ENCODE measurements around the gene NXPH4. TPM values are rescaled to one million over a fixed set of nuclear protein-coding genes. Genes with fewer than 3 reads are reported as not detected.

The NXPH4 gene
- total and polyA plus RNA-seq, 4 donors = 0.31 to 1.2 (median 0.46) TPM

GRCh38 chr12:57195611-57196371 lies 20.8 kb upstream of the NXPH4 start:
- ATAC-seq (ENCODE audit: low FRiP score) (no peak), DNase-seq (no peak)
- peaks cover 13 to 44% of the 10 kb centered on the region in 2 donors for H3K36me3 ChIP-seq (ENCODE audit: control insufficient read depth in 1 of 2, insufficient read depth in 2 of 2, low read length in 1 of 2)
- intact Hi-C loops (cut with DNase I) = no loop called here
- no peaks in the 10 kb centered on the region for H3K27me3 ChIP-seq (ENCODE audit: control insufficient read depth in 1 of 2, insufficient read depth in 2 of 2, low read length in 1 of 2)
- WGBS, 2 donors = 81 to 82% methylated on average over 34 of the region's 34 CpGs
- H3K4me3 ChIP-seq (ENCODE audit: low read length in 2 of 2) = no peak overlapping the region
- no peaks in the 10 kb centered on the region for H3K9me3 ChIP-seq (ENCODE audit: control insufficient read depth, low read length)
- no peak overlapping the region for H3K27ac ChIP-seq (ENCODE audit: low read depth in 1 of 2, low read length in 2 of 2)
- H3K4me1 ChIP-seq (ENCODE audit: control insufficient read depth in 1 of 2, insufficient read depth in 2 of 2, low read length in 2 of 2) = no peaks in the 10 kb centered on the region

DNA sequence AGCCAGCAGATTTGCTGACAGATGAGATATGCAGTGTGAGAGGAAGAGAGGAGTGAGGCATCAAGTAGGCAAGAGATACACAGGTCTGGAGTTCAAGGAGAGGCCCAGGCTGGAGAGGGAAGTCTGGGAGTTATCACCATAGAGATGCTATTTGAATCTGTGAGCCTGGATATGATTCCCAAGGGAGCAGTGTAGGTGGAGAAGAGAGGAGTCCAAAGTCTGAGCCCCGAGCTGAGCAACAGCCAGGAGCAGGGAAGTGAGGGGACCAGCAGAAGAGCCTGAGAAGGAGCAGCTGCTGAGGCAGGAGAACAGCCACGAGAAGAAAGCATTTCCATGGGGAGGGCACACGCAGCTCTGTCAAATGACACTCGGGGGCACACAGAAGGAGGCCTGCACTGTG lies 20.2 kb upstream of the NXPH4 start:
- Histone ChIP-seq H3K27me3 (ENCODE audit: control insufficient read depth in 1 of 2, insufficient read depth in 2 of 2, low read length in 1 of 2) (no peaks in the 10 kb centered on the region), H3K27ac (ENCODE audit: low read depth in 1 of 2, low read length in 2 of 2) (no peak overlapping the region), H3K4me1 (ENCODE audit: control insufficient read depth in 1 of 2, insufficient read depth in 2 of 2, low read length in 2 of 2) (no peaks in the 10 kb centered on the region), H3K36me3 (ENCODE audit: control insufficient read depth in 1 of 2, insufficient read depth in 2 of 2, low read length in 1 of 2) (peaks cover 16 to 43% of the 10 kb centered on the region in 2 donors), H3K9me3 (ENCODE audit: control insufficient read depth, low read length) (no peaks in the 10 kb centered on the region), H3K4me3 (ENCODE audit: low read length in 2 of 2) (no peak overlapping the region)
- ATAC-seq (ENCODE audit: low FRiP score) = no peak
- DNase-seq = no peak
- intact Hi-C loops (cut with DNase I) = no loop called here
- 58 to 71% methylated on average over 4 of the region's 4 CpGs for WGBS, 2 donors

DNA sequence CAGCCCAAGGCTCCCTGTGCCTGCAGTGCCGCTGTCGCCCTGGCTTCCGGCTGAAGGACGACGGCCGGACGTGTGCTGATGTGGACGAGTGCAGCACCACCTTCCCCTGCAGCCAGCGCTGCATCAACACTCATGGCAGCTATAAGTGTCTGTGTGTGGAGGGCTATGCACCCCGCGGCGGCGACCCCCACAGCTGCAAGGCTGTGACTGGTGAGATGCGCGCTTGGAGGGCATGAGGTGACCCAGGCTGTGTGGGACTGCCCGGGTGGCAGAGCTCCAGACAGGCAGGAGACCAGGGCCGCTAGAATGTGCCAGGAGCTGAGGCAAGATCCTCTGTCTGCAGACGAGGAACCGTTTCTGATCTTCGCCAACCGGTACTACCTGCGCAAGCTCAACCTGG lies 19.6 kb upstream of the NXPH4 start:
- peaks cover 17 to 46% of the 10 kb centered on the region in 2 donors for H3K36me3 ChIP-seq (ENCODE audit: control insufficient read depth in 1 of 2, insufficient read depth in 2 of 2, low read length in 1 of 2)

GRCh38 chr12:57198329-57198728 lies 18.3 kb upstream of the NXPH4 start:
- H3K36me3 ChIP-seq (ENCODE audit: control insufficient read depth in 1 of 2, insufficient read depth in 2 of 2, low read length in 1 of 2) = peaks cover 17 to 41% of the 10 kb centered on the region in 2 donors
- 90% methylated on average over 17 of the region's 17 CpGs for WGBS, 2 donors
- no peaks in the 10 kb centered on the region for H3K4me1 ChIP-seq (ENCODE audit: control insufficient read depth in 1 of 2, insufficient read depth in 2 of 2, low read length in 2 of 2)
- no peaks in the 10 kb centered on the region for H3K27me3 ChIP-seq (ENCODE audit: control insufficient read depth in 1 of 2, insufficient read depth in 2 of 2, low read length in 1 of 2)
- DNase-seq = no peak
- no peak overlapping the region for H3K27ac ChIP-seq (ENCODE audit: low read depth in 1 of 2, low read length in 2 of 2)
- H3K9me3 ChIP-seq (ENCODE audit: control insufficient read depth, low read length) = no peaks in the 10 kb centered on the region
- no peak for ATAC-seq (ENCODE audit: low FRiP score)
- intact Hi-C loops (cut with DNase I) = no loop called here
- no peak overlapping the region for H3K4me3 ChIP-seq (ENCODE audit: low read length in 2 of 2)

More for the DNA sequence above, 19.6 kb upstream of the NXPH4 start:
- Histone ChIP-seq H3K27ac (ENCODE audit: low read depth in 1 of 2, low read length in 2 of 2) (no peak overlapping the region), H3K4me1 (ENCODE audit: control insufficient read depth in 1 of 2, insufficient read depth in 2 of 2, low read length in 2 of 2) (no peaks in the 10 kb centered on the region), H3K9me3 (ENCODE audit: control insufficient read depth, low read length) (no peaks in the 10 kb centered on the region), H3K27me3 (ENCODE audit: control insufficient read depth in 1 of 2, insufficient read depth in 2 of 2, low read length in 1 of 2) (no peaks in the 10 kb centered on the region), H3K4me3 (ENCODE audit: low read length in 2 of 2) (no peak overlapping the region)
- WGBS, 2 donors = 85 to 86% methylated on average over 22 of the region's 22 CpGs
- no peak for DNase-seq
- intact Hi-C loops (cut with DNase I) = no loop called here
- ATAC-seq (ENCODE audit: low FRiP score) = no peak

- Histone ChIP-seq H3K36me3 (ENCODE audit: control insufficient read depth in 1 of 2, insufficient read depth in 2 of 2, low read length in 1 of 2) (peaks cover 17 to 36% of the 10 kb centered on the region in 2 donors), H3K4me1 (ENCODE audit: control insufficient read depth in 1 of 2, insufficient read depth in 2 of 2, low read length in 2 of 2) (no peaks in the 10 kb centered on the region), H3K9me3 (ENCODE audit: control insufficient read depth, low read length) (no peaks in the 10 kb centered on the region), H3K27me3 (ENCODE audit: control insufficient read depth in 1 of 2, insufficient read depth in 2 of 2, low read length in 1 of 2) (no peaks in the 10 kb centered on the region), H3K4me3 (ENCODE audit: low read length in 2 of 2) (no peak overlapping the region), H3K27ac (ENCODE audit: low read depth in 1 of 2, low read length in 2 of 2) (no peak overlapping the region)
- DNase-seq (no peak), ATAC-seq (ENCODE audit: low FRiP score) (no peak)
- 76 to 84% methylated on average over 15 of the region's 15 CpGs for whole genome bisulfite sequencing, 2 donors
- intact Hi-C loops (cut with DNase I) = no loop called here
Measured at GRCh38 chr12:57199191-57199590, 17.4 kb upstream of the NXPH4 start.

DNA sequence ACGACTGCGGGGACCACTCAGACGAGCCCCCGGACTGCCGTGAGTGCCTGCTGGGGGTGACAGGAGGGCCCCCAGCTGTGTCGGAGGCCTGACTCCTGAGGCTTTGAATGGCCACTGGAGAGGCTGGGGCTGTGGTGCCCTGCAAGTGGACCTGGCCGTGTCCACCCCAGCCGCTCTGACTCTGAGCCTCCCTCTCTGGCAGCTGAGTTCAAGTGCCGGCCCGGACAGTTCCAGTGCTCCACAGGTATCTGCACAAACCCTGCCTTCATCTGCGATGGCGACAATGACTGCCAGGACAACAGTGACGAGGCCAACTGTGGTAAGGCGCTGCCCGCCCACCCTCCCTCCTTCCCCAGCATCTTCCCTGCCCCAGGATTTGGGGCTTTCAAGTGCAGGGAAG lies 16.1 kb upstream of the NXPH4 start:
- H3K9me3 ChIP-seq (ENCODE audit: control insufficient read depth, low read length) = no peaks in the 10 kb centered on the region
- H3K4me3 ChIP-seq (ENCODE audit: low read length in 2 of 2) = no peak overlapping the region
- WGBS, 2 donors = 84 to 89% methylated on average over 15 of the region's 15 CpGs
- no peak overlapping the region for H3K27ac ChIP-seq (ENCODE audit: low read depth in 1 of 2, low read length in 2 of 2)
- no peaks in the 10 kb centered on the region for H3K27me3 ChIP-seq (ENCODE audit: control insufficient read depth in 1 of 2, insufficient read depth in 2 of 2, low read length in 1 of 2)
- no peak for ATAC-seq (ENCODE audit: low FRiP score)
- H3K4me1 ChIP-seq (ENCODE audit: control insufficient read depth in 1 of 2, insufficient read depth in 2 of 2, low read length in 2 of 2) = no peaks in the 10 kb centered on the region
- DNase-seq = no peak
- intact Hi-C loops (cut with DNase I) = no loop called here
- peaks cover 12 to 26% of the 10 kb centered on the region in 2 donors for H3K36me3 ChIP-seq (ENCODE audit: control insufficient read depth in 1 of 2, insufficient read depth in 2 of 2, low read length in 1 of 2)

GRCh38 chr12:57201219-57201618 lies 15.4 kb upstream of the NXPH4 start:
- ATAC-seq (ENCODE audit: low FRiP score) (no peak), DNase-seq (no peak)
- no peaks in the 10 kb centered on the region for H3K4me1 ChIP-seq (ENCODE audit: control insufficient read depth in 1 of 2, insufficient read depth in 2 of 2, low read length in 2 of 2)
- intact Hi-C loops (cut with DNase I) = no loop called here
- H3K27me3 ChIP-seq (ENCODE audit: control insufficient read depth in 1 of 2, insufficient read depth in 2 of 2, low read length in 1 of 2) = no peaks in the 10 kb centered on the region
- no peak overlapping the region for H3K27ac ChIP-seq (ENCODE audit: low read depth in 1 of 2, low read length in 2 of 2)
- H3K4me3 ChIP-seq (ENCODE audit: low read length in 2 of 2) = no peak overlapping the region
- 80 to 82% methylated on average over 8 of the region's 8 CpGs for WGBS, 2 donors
- peaks cover 12 to 20% of the 10 kb centered on the region in 2 donors for H3K36me3 ChIP-seq (ENCODE audit: control insufficient read depth in 1 of 2, insufficient read depth in 2 of 2, low read length in 1 of 2)
- H3K9me3 ChIP-seq (ENCODE audit: control insufficient read depth, low read length) = no peaks in the 10 kb centered on the region

- intact Hi-C loops (cut with DNase I) = no loop called here
- ATAC-seq (ENCODE audit: low FRiP score) = no peak
- 82 to 88% methylated on average over 16 of the region's 16 CpGs for WGBS, 2 donors
- H3K4me1 ChIP-seq (ENCODE audit: control insufficient read depth in 1 of 2, insufficient read depth in 2 of 2, low read length in 2 of 2) = no peaks in the 10 kb centered on the region
- H3K27ac ChIP-seq (ENCODE audit: low read depth in 1 of 2, low read length in 2 of 2) = no peak overlapping the region
- H3K36me3 ChIP-seq (ENCODE audit: control insufficient read depth in 1 of 2, insufficient read depth in 2 of 2, low read length in 1 of 2) = peaks cover 12 to 21% of the 10 kb centered on the region in 2 donors
- H3K9me3 ChIP-seq (ENCODE audit: control insufficient read depth, low read length) = no peaks in the 10 kb centered on the region
- no peak overlapping the region for H3K4me3 ChIP-seq (ENCODE audit: low read length in 2 of 2)
- no peaks in the 10 kb centered on the region for H3K27me3 ChIP-seq (ENCODE audit: control insufficient read depth in 1 of 2, insufficient read depth in 2 of 2, low read length in 1 of 2)
- no peak for DNase-seq
Measured at GRCh38 chr12:57201631-57202030, 15.0 kb upstream of the NXPH4 start.

GRCh38 chr12:57202321-57202720 lies 14.3 kb upstream of the NXPH4 start:
- 88 to 89% methylated on average over 15 to 19 of the region's 19 CpGs for WGBS, 2 donors
- Histone ChIP-seq H3K27ac (ENCODE audit: low read depth in 1 of 2, low read length in 2 of 2) (no peak overlapping the region), H3K36me3 (ENCODE audit: control insufficient read depth in 1 of 2, insufficient read depth in 2 of 2, low read length in 1 of 2) (peaks cover 12 to 18% of the 10 kb centered on the region in 2 donors), H3K4me3 (ENCODE audit: low read length in 2 of 2) (no peak overlapping the region), H3K4me1 (ENCODE audit: control insufficient read depth in 1 of 2, insufficient read depth in 2 of 2, low read length in 2 of 2) (no peaks in the 10 kb centered on the region), H3K27me3 (ENCODE audit: control insufficient read depth in 1 of 2, insufficient read depth in 2 of 2, low read length in 1 of 2) (no peaks in the 10 kb centered on the region), H3K9me3 (ENCODE audit: control insufficient read depth, low read length) (no peaks in the 10 kb centered on the region)
- intact Hi-C loops (cut with DNase I) = no loop called here
- ATAC-seq (ENCODE audit: low FRiP score) (no peak), DNase-seq (no peak)

Measured in aorta (tissue), 5 donors.